GM18861 (cell line): ENCODE measurements around the gene ACSF2.
"Not testable (repeated sequence)": the region's sequence is repeated elsewhere in the genome, so short reads cannot be mapped to it uniquely, and the experiment has no call there.

Source experiments
- ATAC-seq: cut with Tn5 transposase; IDR thresholded peaks from one replicate; pipeline ENCODE4 v1.9.1; 2021; ENCODE audit not compliant: unreplicated experiment

The ACSF2 gene

GRCh38 chr17:50425682-50426471 is at the start of gene ACSF2:
Gene ACSF2, plus strand, starts transcription at chr17:50426218. Its CDS starts 44 bp downstream, at chr17:50426262.
- no peak for ATAC-seq

- ATAC-seq: no peak
Measured at GRCh38 chr17:50379351-50380132, 46.5 kb upstream of the ACSF2 start.

- ATAC-seq: no peak
Measured at GRCh38 chr17:50380369-50381259, 45.4 kb upstream of the ACSF2 start.

GRCh38 chr17:50381260-50381815 is 44.7 kb upstream of the ACSF2 start:
- no peak for ATAC-seq

- no peak for ATAC-seq
Measured at GRCh38 chr17:50381920-50382319, 44.1 kb upstream of the ACSF2 start.

- no peak for ATAC-seq
Measured at GRCh38 chr17:50382931-50383330, 43.1 kb upstream of the ACSF2 start.

- no peak for ATAC-seq
Measured at GRCh38 chr17:50386510-50386909, 39.5 kb upstream of the ACSF2 start.

- no peak for ATAC-seq
Measured at GRCh38 chr17:50388728-50389127, 37.3 kb upstream of the ACSF2 start.

- no peak for ATAC-seq
Measured at GRCh38 chr17:50389534-50389933, 36.5 kb upstream of the ACSF2 start.

GRCh38 chr17:50392621-50393020 is 33.4 kb upstream of the ACSF2 start:
- no peak for ATAC-seq

- ATAC-seq: no peak
Measured at GRCh38 chr17:50393700-50394099, 32.3 kb upstream of the ACSF2 start.

- no peak for ATAC-seq
Measured at GRCh38 chr17:50394711-50395110, 31.3 kb upstream of the ACSF2 start.

- ATAC-seq: no peak
Measured at GRCh38 chr17:50396261-50397110, 29.5 kb upstream of the ACSF2 start.

- peak; percentile 91 for ATAC-seq
Measured at GRCh38 chr17:50397111-50397918, 28.7 kb upstream of the ACSF2 start, which contains the start of gene LRRC59. Gene LRRC59, minus strand, starts transcription at chr17:50397523. Its CDS starts 206 bp downstream, at chr17:50397317.

- no peak for ATAC-seq
Measured at GRCh38 chr17:50397919-50398285, 28.1 kb upstream of the ACSF2 start.

GRCh38 chr17:50398672-50399071 is 27.3 kb upstream of the ACSF2 start:
- not testable (repeated sequence) for ATAC-seq

- not testable (repeated sequence) for ATAC-seq
Measured at GRCh38 chr17:50399591-50399990, 26.4 kb upstream of the ACSF2 start.

- not testable (repeated sequence) for ATAC-seq
Measured at GRCh38 chr17:50405351-50405750, 20.7 kb upstream of the ACSF2 start.

GRCh38 chr17:50406578-50406977 is 19.4 kb upstream of the ACSF2 start:
- no peak for ATAC-seq
